AG09319 (cell line): ENCODE measurements around the gene CUEDC1.

Experiments used
- DNase-seq: peaks from one replicate; pipeline ENCODE4 v3.0.0-alpha.2; 2010; ENCODE audit warnings: low read depth; ENCODE audit errors: extremely low read depth
- CTCF ChIP-seq: IDR thresholded peaks from 2 replicates; pipeline ENCODE4 v1.5.1; 2011; ENCODE audit warnings: low read depth, mild to moderate bottlenecking, inconsistent platforms, low read length, moderate library complexity

The CUEDC1 gene

GRCh38 chr17:57915985-57916757, 39.0 kb downstream of the CUEDC1 start:
- no peak for DNase-seq
- TF ChIP-seq CTCF: no peak

- TF ChIP-seq CTCF: no peak
- DNase-seq: no peak
Observed at GRCh38 chr17:57915544-57915943, 39.7 kb downstream of the CUEDC1 start.

GRCh38 chr17:57914273-57915142, 40.7 kb downstream of the CUEDC1 start:
- DNase-seq: no peak
- TF ChIP-seq CTCF: no peak

GRCh38 chr17:57913575-57914272, 41.5 kb downstream of the CUEDC1 start:
- no peak for TF ChIP-seq CTCF
- DNase-seq: no peak

GRCh38 chr17:57911834-57912673, 43.2 kb downstream of the CUEDC1 start:
- DNase-seq: no peak
- no peak for TF ChIP-seq CTCF

- no peak for TF ChIP-seq CTCF
- no peak for DNase-seq
Observed at GRCh38 chr17:57910462-57911420, 44.5 kb downstream of the CUEDC1 start.
